GM21529 (cell line): ENCODE results near the gene TENM4.
"Not testable (repeated sequence)": the region's sequence is repeated elsewhere in the genome, so short reads cannot be mapped to it uniquely, and the experiment has no call there.

Source experiments
- ATAC-seq: cut with Tn5 transposase; IDR thresholded peaks from one replicate; pipeline ENCODE4 v1.9.1; 2021; ENCODE audit not compliant: unreplicated experiment

Gene TENM4

DNA sequence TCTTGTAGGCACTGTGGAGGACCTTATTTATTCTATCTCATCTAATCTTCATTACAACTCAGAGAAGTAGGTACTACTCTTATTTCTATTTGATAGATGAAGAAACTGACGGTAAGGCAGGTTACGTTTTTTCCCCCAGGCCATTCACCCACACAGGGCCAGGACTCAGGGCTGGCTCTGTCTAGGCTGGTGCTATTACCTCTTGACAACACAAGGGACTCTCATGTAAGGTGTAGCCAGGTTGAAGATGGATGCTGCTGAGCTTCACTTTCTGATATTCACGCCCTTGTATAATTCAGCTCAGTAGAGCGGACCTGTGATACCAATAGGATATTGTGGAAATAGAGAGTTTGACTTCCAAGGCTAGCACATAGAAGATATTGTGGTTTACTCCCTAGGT, 453.1 kb downstream of the TENM4 start:
- ATAC-seq, result no peak

- no peak for ATAC-seq
These were observed 454.5 kb downstream of the TENM4 start for GRCh38 chr11:78986305-78986704.

- no peak for ATAC-seq
These were observed 455.2 kb downstream of the TENM4 start for GRCh38 chr11:78985663-78986062.

DNA sequence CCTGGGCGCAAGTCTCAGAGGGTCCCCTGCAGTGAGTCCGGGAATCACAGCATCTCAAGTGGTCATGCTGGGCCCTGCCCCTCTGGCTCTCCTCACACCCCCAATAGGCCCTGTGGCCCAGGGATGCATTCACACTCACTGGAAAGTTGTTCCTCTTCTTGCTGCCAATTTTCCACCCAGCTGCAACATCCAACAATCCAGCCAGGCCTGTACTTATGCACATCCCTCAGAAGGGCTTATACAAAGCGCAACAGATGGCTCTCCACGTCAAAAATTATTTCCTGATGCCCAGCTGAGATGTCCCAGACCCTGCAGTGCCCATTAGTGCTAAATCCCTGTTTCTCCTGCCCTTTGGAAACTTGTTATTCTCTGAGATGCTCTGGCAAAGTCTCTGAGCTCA, 458.4 kb downstream of the TENM4 start:
- ATAC-seq, result no peak

DNA sequence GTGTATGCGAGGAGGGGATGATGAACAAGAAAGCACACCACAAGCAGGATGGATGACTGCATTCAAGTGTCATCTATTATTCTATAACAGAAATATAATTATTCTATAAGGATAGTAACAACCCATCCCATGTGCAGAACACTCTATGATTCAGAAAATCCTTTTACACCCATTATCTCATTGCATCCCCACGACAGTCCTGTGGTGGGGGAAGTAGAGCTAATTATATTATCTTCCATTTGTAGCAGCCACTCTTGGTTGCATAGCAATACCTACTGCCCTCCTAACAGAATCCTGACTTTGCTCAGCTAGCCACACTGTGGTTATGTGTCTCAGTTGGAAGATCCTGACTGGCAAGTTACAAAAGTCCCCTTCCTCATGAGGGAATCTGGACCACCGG, 459.7 kb downstream of the TENM4 start:
- no peak for ATAC-seq

DNA sequence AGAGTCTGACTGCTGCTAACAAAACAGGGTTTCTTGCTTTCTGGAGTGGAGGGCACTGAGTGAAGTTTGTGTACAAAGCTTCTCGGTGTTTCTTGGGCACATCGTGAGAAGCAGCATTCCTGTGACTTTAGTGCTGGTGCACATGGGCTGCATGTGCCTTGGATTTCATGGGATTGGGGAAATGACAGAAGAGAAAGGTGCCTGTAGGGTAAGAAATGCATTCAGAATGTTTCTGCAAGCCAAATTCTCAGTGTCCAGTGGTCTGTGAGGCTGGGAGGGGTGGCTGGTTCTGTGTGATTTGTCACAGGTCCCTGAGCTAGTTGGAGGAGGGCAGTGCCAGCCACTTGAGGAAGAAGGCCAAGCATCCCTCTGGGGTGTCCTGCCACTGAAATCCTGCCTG, 462.0 kb downstream of the TENM4 start:
- ATAC-seq, result no peak

- not testable (repeated sequence) for ATAC-seq
These were observed 463.0 kb downstream of the TENM4 start for GRCh38 chr11:78977848-78978247.

- no peak for ATAC-seq
These were observed 463.8 kb downstream of the TENM4 start for GRCh38 chr11:78977009-78977408.

- ATAC-seq, result no peak
These were observed 465.7 kb downstream of the TENM4 start for GRCh38 chr11:78975081-78975480.

- ATAC-seq, result no peak
These were observed 467.0 kb downstream of the TENM4 start for GRCh38 chr11:78973876-78974275.

- ATAC-seq, result no peak
These were observed 468.2 kb downstream of the TENM4 start for GRCh38 chr11:78972590-78972989.

- no peak for ATAC-seq
These were observed 468.7 kb downstream of the TENM4 start for GRCh38 chr11:78972177-78972576.

DNA sequence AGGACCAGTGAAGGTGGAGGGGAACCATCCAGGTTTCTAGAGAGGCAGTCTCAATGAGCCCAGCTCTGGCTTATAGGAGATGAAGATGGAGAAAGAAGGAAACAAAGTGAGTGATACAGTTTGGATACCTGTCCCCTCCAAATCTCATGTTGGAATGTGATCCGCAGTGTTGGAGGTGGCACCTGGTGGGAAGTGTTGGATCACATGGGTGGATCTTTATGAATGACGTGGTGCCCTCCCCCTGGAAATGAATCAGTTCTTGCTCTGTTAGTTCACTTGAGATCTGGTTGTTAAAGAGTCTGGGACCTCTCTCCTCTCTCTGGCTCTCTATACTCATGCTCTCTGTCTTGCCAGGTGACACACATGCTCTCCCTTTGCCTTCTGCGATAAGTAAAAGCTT, 473.0 kb downstream of the TENM4 start:
- no peak for ATAC-seq

- ATAC-seq, result no peak
These were observed 475.4 kb downstream of the TENM4 start for GRCh38 chr11:78965432-78965831.

DNA sequence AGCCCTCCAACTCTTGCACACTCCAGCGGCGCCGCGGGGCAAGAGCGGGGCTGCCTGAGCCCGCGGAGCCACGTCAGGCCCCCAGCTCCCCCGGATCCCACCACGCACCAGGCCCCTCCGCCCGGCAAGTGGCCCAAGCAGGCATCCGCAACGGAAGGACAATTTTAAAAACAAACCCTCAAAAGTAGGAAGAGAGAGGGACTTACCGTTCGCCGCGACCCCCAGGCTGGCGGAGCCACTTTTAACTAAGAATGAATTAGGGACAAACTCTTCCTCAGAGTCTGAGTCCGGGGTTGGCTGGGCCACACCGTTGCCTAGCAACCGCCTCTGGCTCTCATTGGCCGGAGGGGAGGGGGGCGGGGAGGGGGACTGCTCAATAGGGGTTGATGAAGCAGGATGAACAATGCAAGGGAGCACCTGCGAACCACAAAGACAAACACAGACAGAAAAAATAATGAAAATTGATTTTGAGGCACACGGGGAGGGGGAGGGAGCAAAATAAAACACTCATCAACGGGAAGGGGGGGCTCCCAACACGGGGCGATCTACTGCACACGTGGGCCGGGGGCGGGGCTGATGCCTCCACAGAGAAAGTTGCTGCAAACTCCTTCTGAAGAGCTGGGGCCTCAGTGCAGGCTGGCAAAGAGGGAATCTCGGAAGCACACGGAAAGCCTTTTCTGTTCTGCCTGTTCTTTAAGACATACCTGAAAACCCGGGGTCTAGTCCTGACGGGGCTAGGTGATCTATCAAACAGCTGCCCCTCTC, 478.7 kb downstream of the TENM4 start:
- no peak for ATAC-seq

GRCh38 chr11:78961247-78961646, 479.6 kb downstream of the TENM4 start:
- ATAC-seq, result no peak

- ATAC-seq, result no peak
These were observed 482.4 kb downstream of the TENM4 start for GRCh38 chr11:78958444-78958843.

DNA sequence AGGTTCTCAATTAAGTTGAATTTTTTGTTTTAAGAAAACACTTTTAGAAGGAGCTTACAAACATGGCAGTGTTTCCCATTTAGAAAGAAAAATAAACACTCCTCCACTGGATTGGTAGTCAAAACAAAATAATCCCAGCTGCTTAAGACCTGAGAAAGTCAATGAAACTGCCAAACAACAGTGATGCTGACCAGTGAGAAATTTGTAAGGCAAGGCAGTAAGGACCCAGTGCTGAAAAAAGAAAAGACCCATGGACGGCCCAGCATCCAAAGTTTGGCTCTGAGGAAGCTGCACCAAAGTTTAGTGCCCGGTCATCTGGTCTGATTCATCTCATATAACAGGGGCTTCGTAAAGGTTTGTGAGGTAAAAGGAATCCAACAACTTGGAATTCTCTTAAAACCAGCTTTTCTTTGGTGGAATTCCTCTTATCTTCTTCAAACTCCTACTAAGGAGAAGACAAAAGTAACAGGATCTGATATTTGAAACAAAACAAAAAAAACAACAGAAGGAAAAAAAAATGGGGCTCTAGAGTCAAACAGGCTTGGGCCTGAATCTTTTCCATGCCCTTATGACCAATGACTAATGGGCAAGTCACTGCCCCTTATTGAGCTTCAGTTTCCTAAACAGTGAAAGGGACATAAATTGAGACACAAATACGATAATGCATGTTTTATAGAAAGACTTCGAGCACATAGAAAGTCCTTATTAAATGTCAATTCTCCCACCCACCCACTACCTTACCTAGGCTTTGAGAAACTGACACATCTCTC, 483.2 kb downstream of the TENM4 start:
- no peak for ATAC-seq

GRCh38 chr11:78954696-78955095, 486.1 kb downstream of the TENM4 start:
- no peak for ATAC-seq

DNA sequence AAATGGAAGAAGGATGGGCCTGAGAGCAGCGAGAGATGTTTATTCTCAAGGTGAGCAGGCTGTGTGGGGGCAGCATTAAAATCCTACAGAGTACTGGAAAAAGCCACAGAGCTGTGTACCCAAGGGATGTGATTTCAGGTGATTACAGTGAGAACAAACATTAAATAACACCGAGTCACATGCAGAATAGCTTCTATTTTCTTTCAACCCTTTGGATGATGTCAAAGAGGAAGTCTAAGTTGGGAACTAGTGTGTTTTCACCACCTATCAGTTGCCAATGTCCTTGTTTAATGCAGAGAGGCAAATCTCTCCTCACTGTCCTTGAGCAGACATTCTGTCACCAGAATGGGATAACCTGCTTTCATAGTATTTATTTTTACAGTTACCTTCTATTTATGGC, 486.6 kb downstream of the TENM4 start:
- no peak for ATAC-seq

DNA sequence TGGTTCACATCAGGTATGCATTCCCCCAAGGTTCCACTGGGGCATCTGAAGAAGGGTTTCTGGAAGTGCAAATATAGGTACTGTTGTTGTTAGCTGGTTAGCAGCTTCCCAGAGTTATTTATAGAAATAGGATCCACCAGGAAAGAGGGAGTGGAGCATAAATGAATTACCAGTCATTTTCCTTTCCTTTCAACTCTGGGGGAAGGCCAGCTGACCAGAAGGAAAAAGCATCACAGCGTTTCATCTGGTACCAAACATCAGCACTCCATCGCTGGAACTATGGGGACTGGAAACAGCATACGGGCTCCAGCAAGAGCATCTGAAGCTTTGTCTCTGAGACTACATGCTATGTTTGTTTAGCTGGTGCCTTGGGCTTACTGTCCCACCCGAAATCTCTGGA, 487.9 kb downstream of the TENM4 start:
- no peak for ATAC-seq

- no peak for ATAC-seq
These were observed 488.7 kb downstream of the TENM4 start for GRCh38 chr11:78952175-78952574.
